NCI-H2107 (cell line): ENCODE measurements around the gene C6orf141.

Source experiments
- DNase-seq: peaks from one replicate; lab custom pipeline; 2025; lab: John Stamatoyannopoulos, UW

C6orf141 gene

GRCh38 chr6:49539102-49539501 is 11.4 kb upstream of the C6orf141 start:
- no peak for DNase-seq

- no peak for DNase-seq
Measured at GRCh38 chr6:49540614-49541013, 9.9 kb upstream of the C6orf141 start.

GRCh38 chr6:49541210-49541724 is 9.2 kb upstream of the C6orf141 start:
- no peak for DNase-seq

GRCh38 chr6:49541936-49542335 is 8.5 kb upstream of the C6orf141 start:
- DNase-seq = no peak

GRCh38 chr6:49543087-49543858 is 7.2 kb upstream of the C6orf141 start:
- no peak for DNase-seq

GRCh38 chr6:49546331-49546730 is 4.1 kb upstream of the C6orf141 start:
- no peak for DNase-seq

GRCh38 chr6:49548613-49549304 is 1.7 kb upstream of the C6orf141 start:
- no peak for DNase-seq

- no peak for DNase-seq
Measured at GRCh38 chr6:49549691-49550491, 577 bp upstream of the C6orf141 start.

GRCh38 chr6:49551078-49551865 is 804 bp downstream of the C6orf141 start:
- DNase-seq = no peak

GRCh38 chr6:49551866-49552129 is 1.3 kb downstream of the C6orf141 start:
- DNase-seq = no peak

- no peak for DNase-seq
Measured at GRCh38 chr6:49552596-49552995, 2.1 kb downstream of the C6orf141 start.

- no peak for DNase-seq
Measured at GRCh38 chr6:49553384-49553783, 2.9 kb downstream of the C6orf141 start.

GRCh38 chr6:49555951-49556350 is 5.5 kb downstream of the C6orf141 start:
- DNase-seq = no peak

GRCh38 chr6:49556429-49556837 is 6.0 kb downstream of the C6orf141 start:
- no peak for DNase-seq

- DNase-seq = no peak
Measured at GRCh38 chr6:49557177-49557576, 6.7 kb downstream of the C6orf141 start.

GRCh38 chr6:49558238-49558637 is 7.8 kb downstream of the C6orf141 start:
- DNase-seq = no peak

- DNase-seq = no peak
Measured at GRCh38 chr6:49563006-49563886, 12.8 kb downstream of the C6orf141 start.

GRCh38 chr6:49564552-49564951 is 14.1 kb downstream of the C6orf141 start:
- DNase-seq = no peak

GRCh38 chr6:49565261-49565660 is 14.8 kb downstream of the C6orf141 start:
- no peak for DNase-seq

GRCh38 chr6:49565855-49566254 is 15.4 kb downstream of the C6orf141 start:
- no peak for DNase-seq
